ENCODE results near the gene FAM227B. TPM values are rescaled to one million over a fixed set of nuclear protein-coding genes. Genes with fewer than 3 reads are reported as not detected.

Gene FAM227B, protein sequence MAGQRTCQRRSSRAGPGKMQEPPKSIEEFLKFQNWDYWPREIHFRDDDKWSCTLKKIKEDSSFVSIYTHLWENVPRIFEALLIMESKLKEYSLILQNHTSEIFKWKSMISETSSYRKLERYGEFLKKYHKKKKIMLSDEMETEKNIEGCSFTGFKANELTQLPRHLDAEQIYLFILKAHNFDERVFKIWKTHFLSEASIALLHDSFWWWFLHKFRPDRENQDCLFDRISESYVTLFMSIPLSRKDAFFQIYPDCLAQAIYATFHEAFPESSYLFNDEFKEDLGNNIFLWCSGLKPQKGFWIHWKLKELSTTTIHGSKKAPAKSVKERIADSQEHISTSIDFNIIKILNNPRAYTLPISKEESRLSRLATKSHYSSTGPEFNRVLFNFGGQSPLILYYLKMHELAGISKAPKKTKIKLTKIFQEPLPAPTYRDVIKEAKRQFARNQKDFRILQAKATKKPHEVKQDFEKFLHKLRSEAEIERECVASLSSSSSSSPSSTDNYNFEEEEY
- 2.4 and 2.9 TPM in 2 replicates for total RNA-seq

DNA sequence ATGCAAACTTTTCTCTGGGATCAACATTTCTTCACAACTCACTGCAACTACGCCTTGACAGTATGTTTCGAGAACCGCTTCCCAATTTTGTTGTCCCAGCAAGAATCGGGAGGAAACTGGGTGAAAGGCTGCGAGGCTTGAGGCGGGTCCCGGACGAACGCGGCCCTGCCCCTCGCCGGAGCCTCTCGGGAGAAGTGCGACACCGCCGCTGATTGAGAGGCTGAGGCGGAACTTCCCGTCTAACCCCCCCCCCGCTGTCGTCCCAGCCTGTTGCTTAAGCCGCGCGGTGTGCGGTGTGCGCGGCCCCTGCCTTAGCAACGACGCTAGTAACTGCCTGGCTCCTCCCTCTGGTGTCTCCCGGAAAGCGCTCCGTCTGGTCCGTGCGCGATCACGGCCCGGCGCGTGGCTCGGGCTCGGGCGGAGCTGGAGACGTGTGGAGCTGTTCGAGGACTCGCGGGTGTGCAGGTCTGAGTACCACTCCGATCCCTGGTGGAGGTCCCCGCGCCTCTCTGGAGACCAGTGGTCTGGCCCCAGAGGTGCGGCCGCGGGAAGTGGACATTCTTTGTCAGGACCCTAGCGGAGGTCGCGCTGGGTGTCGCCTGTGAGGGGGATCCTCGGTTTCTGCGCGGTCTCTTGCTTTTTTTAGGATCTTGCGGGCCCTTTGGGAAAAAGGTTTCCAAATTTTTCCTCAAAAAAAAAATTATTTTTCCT, at the start of gene FAM227B, which contains the start of gene DTWD1:
Gene FAM227B, minus strand, starts transcription at position 161 of the 711 bp plus-strand sequence. CDS start 5,647 bp downstream, outside the sequence.
Gene DTWD1, plus strand, starts transcription at position 391 of the 711 bp plus-strand sequence. CDS start 4,120 bp downstream, outside the sequence.

DNA sequence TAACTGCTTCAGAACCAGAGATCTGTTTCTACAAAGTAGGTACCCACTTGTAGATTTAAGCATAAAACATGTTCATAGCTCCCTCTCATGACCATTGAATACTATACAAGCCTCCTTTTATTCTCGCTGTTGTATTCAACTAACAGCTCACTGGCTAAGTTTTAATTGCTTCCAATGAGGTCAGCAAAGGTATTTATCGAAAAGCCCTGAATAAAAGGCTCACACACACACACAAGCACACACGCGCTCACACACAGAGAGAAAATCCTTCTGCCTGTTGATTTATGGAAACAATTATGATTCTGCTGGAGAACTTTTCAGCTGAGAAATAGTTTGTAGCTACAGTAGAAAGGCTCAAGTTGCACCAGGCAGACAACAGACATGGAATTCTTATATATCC, 197.6 kb downstream of the FAM227B start, which contains the start of gene FGF7:
Gene FGF7, plus strand, starts transcription at position 222 of the 400 bp plus-strand sequence. CDS start 1,056 bp downstream, outside the sequence.

Other genes starting within 250 kb of the FAM227B start
- gene FGF7, start 197.6 kb downstream of the FAM227B start, total RNA-seq, result 157 and 195 TPM in 2 replicates
- 46.1 and 46.5 TPM in 2 replicates for gene DTWD1, start 230 bp upstream of the FAM227B start, total RNA-seq

Measured in hair follicle dermal papilla cell (primary cell).